Measurements from ENCODE around the gene EIF2S3B. TPM values are rescaled to one million over a fixed set of nuclear protein-coding genes. Genes with fewer than 3 reads are reported as not detected.
"Not testable (repeated sequence)": the region's sequence is repeated elsewhere in the genome, so short reads cannot be mapped to it uniquely, and the experiment has no call there.

The EIF2S3B gene
- total RNA-seq = 1 to 10 TPM; 2.1 to 3.1 TPM

- H3K27ac Mint-ChIP-seq = no peak within 1 kb of the TSS
- no peaks in the 10 kb centered on the region for H3K9me3 Mint-ChIP-seq
- intact Hi-C loops (cut with micrococcal nuclease) = no loop called here
- H3K36me3 Mint-ChIP-seq (ENCODE audit: low read depth) = no peaks in the 10 kb centered on the region
- peaks cover 7% of the 10 kb centered on the region for H3K4me1 Mint-ChIP-seq (ENCODE audit: low read depth)
- CTCF ChIA-PET = no interaction called here
- no peak within 1 kb of the TSS for H3K4me3 Mint-ChIP-seq
- DNase-seq = no peak
- H3K27me3 Mint-ChIP-seq (ENCODE audit: low read depth) = peaks cover 9% of the 10 kb centered on the region
Observed at GRCh38 chr12:10505620-10506019, at the start of gene EIF2S3B. EIF2S3B (plus strand) TSS chr12:10505890; CDS start chr12:10505903, 13 bp downstream.

GRCh38 chr12:10456856-10457255 is 48.8 kb upstream of the EIF2S3B start:
- CTCF ChIA-PET = no interaction called here
- intact Hi-C loops (cut with micrococcal nuclease) = no loop called here
- peaks cover 24% of the 10 kb centered on the region for H3K9me3 Mint-ChIP-seq
- no peak overlapping the region for H3K4me3 Mint-ChIP-seq
- no peaks in the 10 kb centered on the region for H3K4me1 Mint-ChIP-seq (ENCODE audit: low read depth)
- no peak for DNase-seq
- H3K27ac Mint-ChIP-seq = no peak overlapping the region
- H3K36me3 Mint-ChIP-seq (ENCODE audit: low read depth) = peaks cover 4% of the 10 kb centered on the region
- H3K27me3 Mint-ChIP-seq (ENCODE audit: low read depth) = peaks cover 2% of the 10 kb centered on the region

DNA sequence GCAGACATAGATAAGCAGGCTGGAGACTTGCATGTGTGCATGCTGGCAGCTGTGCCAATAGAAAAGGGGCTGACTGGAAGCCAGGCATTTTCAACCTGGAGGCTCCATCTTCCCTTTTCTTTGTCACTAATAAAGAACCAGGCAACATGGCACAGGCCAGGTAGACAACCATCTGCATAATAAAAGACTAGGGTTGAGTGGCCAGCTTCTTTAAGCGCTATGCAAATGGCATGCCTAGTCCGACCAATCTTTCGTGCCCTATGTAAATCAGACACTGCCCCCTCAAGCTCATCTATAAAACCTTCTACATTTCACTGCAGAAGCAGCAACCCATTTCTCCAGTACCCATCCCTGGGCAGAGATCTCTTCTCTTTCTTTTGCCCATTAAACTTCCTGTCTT is 47.9 kb upstream of the EIF2S3B start:
- H3K9me3 Mint-ChIP-seq = peaks cover 24% of the 10 kb centered on the region
- CTCF ChIA-PET = interaction anchor here (1.4 kb wide), 1 partner anchor 70 kb away, joined by 3 read pairs; no protein-coding TSS in a partner anchor
- intact Hi-C loops (cut with micrococcal nuclease) = no loop called here
- no peaks in the 10 kb centered on the region for H3K4me1 Mint-ChIP-seq (ENCODE audit: low read depth)
- H3K27ac Mint-ChIP-seq = no peak overlapping the region
- no peak for DNase-seq
- peaks cover 4% of the 10 kb centered on the region for H3K36me3 Mint-ChIP-seq (ENCODE audit: low read depth)
- H3K4me3 Mint-ChIP-seq = no peak overlapping the region
- H3K27me3 Mint-ChIP-seq (ENCODE audit: low read depth) = peaks cover 5% of the 10 kb centered on the region

DNA sequence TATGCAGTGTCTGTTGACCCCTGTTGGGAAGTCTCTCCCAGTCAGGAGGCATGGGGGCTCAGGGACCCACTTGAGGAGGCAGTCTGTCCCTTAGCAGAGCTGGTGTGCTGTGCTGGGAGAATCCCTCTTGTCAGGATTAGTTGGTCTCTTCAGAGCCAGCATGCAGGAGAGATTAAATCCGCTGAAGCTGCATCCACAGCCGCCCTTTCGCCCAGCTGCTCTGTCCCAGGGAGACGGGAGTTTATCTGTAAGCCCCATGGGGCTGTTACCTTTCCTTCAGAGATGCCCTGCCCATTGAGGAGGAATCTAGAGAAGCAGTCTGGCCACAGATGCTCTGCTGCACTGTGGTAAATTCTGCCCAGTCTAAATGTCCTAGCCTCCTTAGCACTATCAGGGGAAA is 39.4 kb upstream of the EIF2S3B start:
- Mint-ChIP-seq H3K27ac (no peak overlapping the region), H3K9me3 (no peaks in the 10 kb centered on the region), H3K4me1 (ENCODE audit: low read depth) (no peaks in the 10 kb centered on the region), H3K4me3 (no peak overlapping the region), H3K36me3 (ENCODE audit: low read depth) (no peaks in the 10 kb centered on the region), H3K27me3 (ENCODE audit: low read depth) (peaks cover 42% of the 10 kb centered on the region)
- no peak for DNase-seq
- intact Hi-C loops (cut with micrococcal nuclease) = no loop called here
- CTCF ChIA-PET = interaction anchor here (0.6 kb wide), 1 partner anchor 274 kb away, joined by 3 read pairs; no protein-coding TSS in a partner anchor

GRCh38 chr12:10469701-10470100 is 36.0 kb upstream of the EIF2S3B start:
- intact Hi-C loops (cut with micrococcal nuclease) = no loop called here

GRCh38 chr12:10472808-10473207 is 32.9 kb upstream of the EIF2S3B start:
- not testable (repeated sequence) for DNase-seq

More at GRCh38 chr12:10469701-10470100, 36.0 kb upstream of the EIF2S3B start:
- peaks cover 34% of the 10 kb centered on the region for H3K27me3 Mint-ChIP-seq (ENCODE audit: low read depth)
- H3K4me3 Mint-ChIP-seq = no peak overlapping the region
- no peak overlapping the region for H3K27ac Mint-ChIP-seq
- CTCF ChIA-PET = no interaction called here
- H3K36me3 Mint-ChIP-seq (ENCODE audit: low read depth) = no peaks in the 10 kb centered on the region
- peaks cover 3% of the 10 kb centered on the region for H3K9me3 Mint-ChIP-seq
- no peaks in the 10 kb centered on the region for H3K4me1 Mint-ChIP-seq (ENCODE audit: low read depth)
- DNase-seq = no peak

GRCh38 chr12:10481901-10482300 is 23.8 kb upstream of the EIF2S3B start:
- H3K27me3 Mint-ChIP-seq (ENCODE audit: low read depth) = peaks cover 26% of the 10 kb centered on the region
- DNase-seq; H3K36me3 Mint-ChIP-seq (ENCODE audit: low read depth); H3K4me3 Mint-ChIP-seq; intact Hi-C loops (cut with micrococcal nuclease); H3K4me1 Mint-ChIP-seq (ENCODE audit: low read depth); H3K9me3 Mint-ChIP-seq; H3K27ac Mint-ChIP-seq: not testable (repeated sequence)
- CTCF ChIA-PET = interaction anchor here (0.6 kb wide), 1 partner anchor 51 kb away, joined by 4 read pairs; no protein-coding TSS in a partner anchor

More at GRCh38 chr12:10472808-10473207, 32.9 kb upstream of the EIF2S3B start:
- peaks cover 13% of the 10 kb centered on the region for H3K27me3 Mint-ChIP-seq (ENCODE audit: low read depth)
- H3K4me3 Mint-ChIP-seq; H3K27ac Mint-ChIP-seq; CTCF ChIA-PET; intact Hi-C loops (cut with micrococcal nuclease); H3K4me1 Mint-ChIP-seq (ENCODE audit: low read depth); H3K36me3 Mint-ChIP-seq (ENCODE audit: low read depth); H3K9me3 Mint-ChIP-seq: not testable (repeated sequence)

DNA sequence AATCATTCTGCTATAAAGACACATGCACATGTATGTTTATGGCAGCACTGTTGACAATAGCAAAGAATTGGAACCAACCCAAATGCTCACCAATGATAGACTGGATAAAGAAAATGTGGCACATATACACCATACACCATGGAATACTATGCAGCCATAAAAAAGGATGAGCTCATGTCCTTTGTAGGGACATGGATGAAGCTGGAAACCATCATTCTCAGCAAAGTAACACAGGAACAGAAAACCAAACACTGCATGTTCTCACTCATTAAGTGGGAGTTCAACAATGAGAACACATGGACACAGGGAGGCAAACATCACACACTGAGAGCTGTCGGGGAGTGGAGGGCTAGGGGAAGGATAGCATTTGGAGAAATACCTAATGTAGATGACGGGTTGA is 18.4 kb upstream of the EIF2S3B start:
- H3K9me3 Mint-ChIP-seq; H3K4me3 Mint-ChIP-seq; intact Hi-C loops (cut with micrococcal nuclease); DNase-seq; H3K4me1 Mint-ChIP-seq (ENCODE audit: low read depth); CTCF ChIA-PET; H3K36me3 Mint-ChIP-seq (ENCODE audit: low read depth); H3K27ac Mint-ChIP-seq: not testable (repeated sequence)
- peaks cover 24% of the 10 kb centered on the region for H3K27me3 Mint-ChIP-seq (ENCODE audit: low read depth)

GRCh38 chr12:10491766-10492165 is 13.9 kb upstream of the EIF2S3B start:
- intact Hi-C loops (cut with micrococcal nuclease) = no loop called here
- H3K36me3 Mint-ChIP-seq (ENCODE audit: low read depth) = no peaks in the 10 kb centered on the region
- peaks cover 4% of the 10 kb centered on the region for H3K9me3 Mint-ChIP-seq
- no peak overlapping the region for H3K27ac Mint-ChIP-seq
- no peaks in the 10 kb centered on the region for H3K4me1 Mint-ChIP-seq (ENCODE audit: low read depth)
- CTCF ChIA-PET = no interaction called here
- peaks cover 32% of the 10 kb centered on the region for H3K27me3 Mint-ChIP-seq (ENCODE audit: low read depth)
- DNase-seq = no peak
- H3K4me3 Mint-ChIP-seq = no peak overlapping the region

GRCh38 chr12:10497602-10498001 is 8.1 kb upstream of the EIF2S3B start:
- CTCF ChIA-PET = no interaction called here
- no peak overlapping the region for H3K27ac Mint-ChIP-seq
- no peak overlapping the region for H3K4me3 Mint-ChIP-seq

DNA sequence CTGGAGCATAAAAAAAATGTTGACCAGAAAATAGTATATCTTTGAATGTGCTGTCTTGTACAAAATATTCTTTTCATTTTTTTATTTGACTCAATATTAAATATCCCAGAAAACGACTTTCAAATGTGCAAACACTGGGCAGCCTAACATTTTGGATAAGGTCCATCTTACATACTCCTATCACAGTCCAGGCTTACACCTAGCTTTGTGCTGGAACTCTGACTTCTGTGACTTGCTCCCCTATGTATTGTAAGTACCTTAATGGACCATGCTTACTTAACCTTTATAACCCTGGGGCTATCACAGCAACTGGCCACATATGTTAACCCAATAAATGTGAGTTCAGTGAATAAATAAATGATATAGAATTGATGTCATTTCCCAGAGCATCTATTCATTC is 7.6 kb upstream of the EIF2S3B start:
- intact Hi-C loops (cut with micrococcal nuclease) = no loop called here
- DNase-seq = no peak
- peaks cover 32% of the 10 kb centered on the region for H3K27me3 Mint-ChIP-seq (ENCODE audit: low read depth)
- H3K9me3 Mint-ChIP-seq = no peaks in the 10 kb centered on the region
- H3K27ac Mint-ChIP-seq = no peak overlapping the region
- CTCF ChIA-PET = no interaction called here
- peaks cover 10% of the 10 kb centered on the region for H3K4me1 Mint-ChIP-seq (ENCODE audit: low read depth)
- H3K36me3 Mint-ChIP-seq (ENCODE audit: low read depth) = no peaks in the 10 kb centered on the region
- no peak overlapping the region for H3K4me3 Mint-ChIP-seq

More at GRCh38 chr12:10497602-10498001, 8.1 kb upstream of the EIF2S3B start:
- peak; percentile 27 for DNase-seq
- H3K4me1 Mint-ChIP-seq (ENCODE audit: low read depth) = peaks cover 9% of the 10 kb centered on the region
- H3K27me3 Mint-ChIP-seq (ENCODE audit: low read depth) = peaks cover 33% of the 10 kb centered on the region
- no peaks in the 10 kb centered on the region for H3K36me3 Mint-ChIP-seq (ENCODE audit: low read depth)
- H3K9me3 Mint-ChIP-seq = no peaks in the 10 kb centered on the region
- intact Hi-C loops (cut with micrococcal nuclease) = no loop called here

GRCh38 chr12:10501030-10501429 is 4.7 kb upstream of the EIF2S3B start:
- Mint-ChIP-seq H3K4me1 (ENCODE audit: low read depth) (peaks cover 16% of the 10 kb centered on the region), H3K4me3 (no peak overlapping the region), H3K27me3 (ENCODE audit: low read depth) (peaks cover 19% of the 10 kb centered on the region), H3K36me3 (ENCODE audit: low read depth) (no peaks in the 10 kb centered on the region), H3K9me3 (no peaks in the 10 kb centered on the region), H3K27ac (no peak overlapping the region)
- no peak for DNase-seq
- CTCF ChIA-PET = interaction anchor here (0.5 kb wide), 1 partner anchor 182 kb away, joined by 3 read pairs; no protein-coding TSS in a partner anchor
- intact Hi-C loops (cut with micrococcal nuclease) = loop anchor here (1.0 to 5.0 kb wide), 5 partner anchors 56 to 349 kb away; no protein-coding TSS in a partner anchor

GRCh38 chr12:10503460-10503859 is 2.2 kb upstream of the EIF2S3B start:
- H3K4me3 Mint-ChIP-seq = no peak overlapping the region
- no peak overlapping the region for H3K27ac Mint-ChIP-seq
- intact Hi-C loops (cut with micrococcal nuclease) = loop anchor here (5.0 kb wide), 3 partner anchors 54 to 351 kb away; no protein-coding TSS in a partner anchor
- peaks cover 12% of the 10 kb centered on the region for H3K27me3 Mint-ChIP-seq (ENCODE audit: low read depth)
- H3K36me3 Mint-ChIP-seq (ENCODE audit: low read depth) = no peaks in the 10 kb centered on the region
- no peak for DNase-seq
- H3K9me3 Mint-ChIP-seq = no peaks in the 10 kb centered on the region
- CTCF ChIA-PET = no interaction called here
- peaks cover 16% of the 10 kb centered on the region for H3K4me1 Mint-ChIP-seq (ENCODE audit: low read depth)
